Bronchial epithelial cell (primary cell): ENCODE results near the gene RAB32. TPM values are rescaled to one million over a fixed set of nuclear protein-coding genes. Genes with fewer than 3 reads are reported as not detected.

ENCODE experiments used
- DNase-seq: peaks from one replicate; pipeline ENCODE4 v3.0.0-alpha.2; 2010; ENCODE audit warnings: low read depth
- FAIRE-seq: peaks from 2 replicates; lab custom pipeline; 2011; peaks lifted over from hg19 to GRCh38; lab: Jason Lieb, UNC
- H3K27me3 ChIP-seq: 2 replicates; pipeline ENCODE4 v1.5.1; 2011; ENCODE audit warnings: low read length; ENCODE audit not compliant: control insufficient read depth, insufficient read depth
- H3K36me3 ChIP-seq: 2 replicates; pipeline ENCODE4 v1.5.1; 2011; ENCODE audit warnings: low read length; ENCODE audit not compliant: control insufficient read depth, insufficient read depth
- H3K4me3 ChIP-seq: 2 replicates; pipeline ENCODE4 v1.5.1; 2011; ENCODE audit warnings: mild to moderate bottlenecking, low read depth, low read length, control low read depth
- CTCF ChIP-seq: IDR thresholded peaks from 2 replicates; pipeline ENCODE4 v1.5.1; 2011; ENCODE audit warnings: mild to moderate bottlenecking, moderate library complexity, low read length, control low read depth, inconsistent platforms; ENCODE audit not compliant: insufficient read depth, severe bottlenecking
- total RNA-seq: library from RNA; depleted of rRNA; stranded (reverse); fragments of >200 nt; gene quantifications from 2 replicates; pipeline ENCODE4 v1.2.1, GENCODE V29; 2014

The RAB32 gene
- total RNA-seq, 1 donor from 2014 or later = 230 TPM

- Histone ChIP-seq H3K4me3 (no peak overlapping the region), H3K27me3 (no peaks in the 10 kb centered on the region), H3K36me3 (no peaks in the 10 kb centered on the region)
- no peak for TF ChIP-seq CTCF
- peak; percentile 43 for DNase-seq
- no peak for FAIRE-seq
Measured at GRCh38 chr6:146590492-146590891, 46.9 kb downstream of the RAB32 start.

GRCh38 chr6:146592451-146592850 lies 48.8 kb downstream of the RAB32 start:
- Histone ChIP-seq H3K36me3 (no peaks in the 10 kb centered on the region), H3K27me3 (no peaks in the 10 kb centered on the region), H3K4me3 (no peak overlapping the region)
- FAIRE-seq (no peak), DNase-seq (no peak)
- no peak for TF ChIP-seq CTCF

- no peaks in the 10 kb centered on the region for H3K27me3 ChIP-seq
- no peak for TF ChIP-seq CTCF
- H3K36me3 ChIP-seq = no peaks in the 10 kb centered on the region
- no peak overlapping the region for H3K4me3 ChIP-seq
- FAIRE-seq (no peak), DNase-seq (no peak)
Measured at GRCh38 chr6:146593986-146594385, 50.4 kb downstream of the RAB32 start.

- no peak for FAIRE-seq
- no peaks in the 10 kb centered on the region for H3K36me3 ChIP-seq
- H3K4me3 ChIP-seq = no peak overlapping the region
- no peak for TF ChIP-seq CTCF
- no peaks in the 10 kb centered on the region for H3K27me3 ChIP-seq
- DNase-seq = no peak
Measured at GRCh38 chr6:146594495-146594894, 50.9 kb downstream of the RAB32 start.

- peak; percentile 74 for DNase-seq
- FAIRE-seq = no peak
- Histone ChIP-seq H3K36me3 (no peaks in the 10 kb centered on the region), H3K4me3 (no peak overlapping the region), H3K27me3 (no peaks in the 10 kb centered on the region)
- TF ChIP-seq CTCF = no peak
Measured at GRCh38 chr6:146595972-146596731, 52.5 kb downstream of the RAB32 start.
